ENCODE data around the gene MYLIP.

GRCh38 chr6:16118825-16119224 is 10.1 kb upstream of the MYLIP start:
- no peak for TF ChIP-seq EZH2 (IDR thresholded peaks at IDR 0.05; ENCODE audit: borderline replicate concordance, low read length)
- no peak for TF ChIP-seq CTCF (conservative IDR thresholded peaks at IDR 0.05 in 1 of 2, IDR thresholded peaks at IDR 0.05 in 1 of 2; ENCODE audit: extremely low read depth in 1 of 2, insufficient read depth in 1 of 2, low read depth in 1 of 2, low read length in 2 of 2)
